GM18526 (cell line): ENCODE measurements around the gene TTLL5.

Experiments used
- POLR2A ChIP-seq: IDR thresholded peaks from 3 replicates; pipeline ENCODE4 v1.6.1; 2011; ENCODE audit not compliant: insufficient read length; ENCODE audit errors: extremely low read depth

TTLL5 gene

DNA sequence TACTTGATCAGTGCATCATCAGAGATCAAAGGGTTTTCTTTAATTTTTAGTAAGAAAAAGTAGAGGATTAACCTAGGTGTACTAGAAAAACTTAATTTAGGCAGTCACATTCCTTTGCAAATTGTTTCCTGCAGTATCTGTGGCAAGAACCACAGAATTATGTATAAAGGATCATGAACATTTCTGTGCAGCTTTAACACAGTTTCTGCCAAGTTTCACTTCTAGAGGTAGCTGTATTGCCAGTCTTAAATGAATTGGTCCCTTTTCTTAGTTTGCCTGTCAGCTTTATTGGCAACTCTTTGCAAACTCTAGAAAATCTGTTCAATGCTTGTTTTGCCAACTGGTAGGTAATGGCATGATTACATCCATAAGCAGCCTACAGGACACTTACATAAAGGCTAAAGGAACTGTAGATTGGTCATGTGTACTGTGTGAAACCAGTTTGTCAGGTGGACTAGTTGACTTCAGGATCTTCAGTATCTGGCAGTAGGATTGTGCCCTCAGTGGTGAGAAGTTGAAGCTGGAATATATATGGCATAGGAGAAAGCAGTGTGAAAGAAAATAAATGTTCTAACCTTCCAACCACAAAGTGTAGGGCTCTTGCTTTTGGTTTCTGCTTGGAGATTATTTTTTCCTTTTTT lies 75.9 kb downstream of the TTLL5 start:
- TF ChIP-seq POLR2A, result no peak

DNA sequence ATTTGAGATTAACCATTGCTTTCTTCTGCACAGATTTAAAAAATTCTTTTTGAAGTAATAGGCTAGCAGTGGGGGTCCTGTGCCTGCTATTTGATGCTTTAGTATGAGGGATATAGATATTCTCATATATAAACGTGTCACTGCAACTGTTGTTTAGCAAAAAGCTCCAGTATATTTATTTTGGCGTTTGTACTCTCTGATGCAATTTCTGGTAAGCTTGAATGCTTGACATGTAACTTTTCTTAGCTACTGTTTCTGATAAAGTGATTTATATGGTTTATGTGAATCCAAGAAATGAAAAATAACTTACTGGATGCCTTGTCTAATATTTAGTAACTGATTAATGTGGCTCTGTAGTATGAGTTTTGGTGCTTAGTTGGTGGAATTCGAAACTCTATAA lies 77.1 kb downstream of the TTLL5 start:
- no peak for TF ChIP-seq POLR2A

GRCh38 chr14:75742867-75743266 lies 81.8 kb downstream of the TTLL5 start:
- TF ChIP-seq POLR2A, result no peak

DNA sequence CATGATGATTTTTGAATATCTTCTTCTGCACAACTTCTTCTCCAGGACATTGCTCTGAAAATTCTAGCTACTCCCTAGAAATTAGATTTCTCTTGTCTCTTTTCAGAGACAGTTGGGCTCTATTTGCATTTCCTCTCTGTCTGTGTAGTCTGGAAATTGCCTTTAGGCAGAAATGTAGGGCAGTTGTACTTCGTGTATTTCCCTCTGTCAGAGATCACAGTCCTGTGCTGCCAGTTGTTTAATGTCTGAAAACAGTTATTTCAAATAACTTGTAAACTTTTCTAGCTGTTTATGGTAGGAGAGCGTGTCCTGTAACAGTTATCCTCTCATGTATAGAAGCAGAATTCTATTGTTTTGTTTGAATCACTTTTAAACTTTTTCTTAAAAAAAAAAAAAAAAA lies 86.9 kb downstream of the TTLL5 start:
- no peak for TF ChIP-seq POLR2A

DNA sequence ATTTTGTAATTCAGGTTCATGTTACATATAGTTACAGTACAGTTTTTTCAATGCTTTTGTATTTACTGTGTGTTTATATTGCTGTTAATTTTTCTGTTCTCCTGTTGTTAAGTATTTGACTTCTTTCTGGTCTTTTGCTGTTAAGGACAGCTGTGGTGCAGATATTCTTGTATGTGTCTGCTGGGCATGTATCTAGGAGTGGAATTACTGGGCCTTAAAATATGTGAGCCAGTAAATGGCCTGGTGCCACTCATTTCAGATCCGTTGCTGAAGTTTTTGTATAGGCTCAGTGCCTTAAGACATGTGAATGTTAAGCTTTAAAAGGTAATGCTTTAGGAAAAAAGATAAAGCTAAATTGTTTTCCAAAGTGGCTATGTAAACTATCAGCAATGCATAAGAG lies 87.3 kb downstream of the TTLL5 start:
- TF ChIP-seq POLR2A, result no peak

DNA sequence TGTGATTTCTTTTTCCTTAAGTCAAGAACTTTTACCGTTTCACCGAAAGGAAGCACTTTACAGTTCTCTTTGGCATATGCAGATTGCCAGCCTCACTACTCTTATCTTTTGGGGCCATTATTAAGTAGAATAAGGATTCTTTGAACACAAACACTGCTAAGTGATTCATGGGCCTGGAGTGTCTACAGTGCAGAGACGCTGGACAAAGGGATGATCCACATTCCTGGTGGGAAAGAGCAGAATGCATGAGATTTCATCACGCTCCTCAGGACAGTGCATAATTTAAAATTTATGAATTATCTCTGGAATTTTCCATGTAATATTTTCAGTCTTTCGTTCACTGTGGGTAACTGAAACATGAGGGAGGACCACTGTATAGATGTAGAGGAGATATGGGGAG lies 90.2 kb downstream of the TTLL5 start:
- TF ChIP-seq POLR2A, result no peak

GRCh38 chr14:75752086-75752485 lies 91.0 kb downstream of the TTLL5 start:
- TF ChIP-seq POLR2A, result no peak

DNA sequence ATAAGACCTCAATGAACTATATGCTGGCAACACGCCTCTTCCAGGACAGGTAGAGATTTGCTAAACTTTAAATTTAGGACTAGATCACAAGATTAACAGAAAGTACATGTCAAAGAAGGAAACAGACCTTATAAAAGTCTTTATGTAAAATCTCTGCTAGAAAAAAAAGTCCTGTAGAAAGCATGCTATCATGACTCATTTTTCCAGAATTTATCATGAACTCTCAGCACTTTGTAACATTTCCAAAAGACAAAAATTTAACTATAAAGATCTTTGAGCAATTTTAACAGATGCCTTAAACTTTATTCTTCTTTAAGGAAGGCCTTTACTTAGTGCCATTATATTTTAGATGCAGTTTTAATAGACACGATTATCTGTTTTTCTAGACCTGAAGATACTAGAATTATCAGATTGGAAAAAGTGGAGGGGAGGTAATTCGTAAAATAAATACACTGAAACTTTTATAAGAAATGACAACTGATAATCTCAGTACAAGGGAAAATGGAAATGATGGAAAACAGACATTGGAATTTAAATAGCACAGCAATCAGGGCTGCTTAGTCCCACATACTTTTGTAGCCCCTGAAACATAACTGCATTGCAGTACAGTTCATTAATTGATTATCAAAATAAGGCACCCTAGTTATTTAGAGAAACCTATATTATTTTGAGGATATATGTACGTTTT lies 92.0 kb downstream of the TTLL5 start:
- no peak for TF ChIP-seq POLR2A

- TF ChIP-seq POLR2A, result no peak
These were observed 92.7 kb downstream of the TTLL5 start for GRCh38 chr14:75753696-75754095.

DNA sequence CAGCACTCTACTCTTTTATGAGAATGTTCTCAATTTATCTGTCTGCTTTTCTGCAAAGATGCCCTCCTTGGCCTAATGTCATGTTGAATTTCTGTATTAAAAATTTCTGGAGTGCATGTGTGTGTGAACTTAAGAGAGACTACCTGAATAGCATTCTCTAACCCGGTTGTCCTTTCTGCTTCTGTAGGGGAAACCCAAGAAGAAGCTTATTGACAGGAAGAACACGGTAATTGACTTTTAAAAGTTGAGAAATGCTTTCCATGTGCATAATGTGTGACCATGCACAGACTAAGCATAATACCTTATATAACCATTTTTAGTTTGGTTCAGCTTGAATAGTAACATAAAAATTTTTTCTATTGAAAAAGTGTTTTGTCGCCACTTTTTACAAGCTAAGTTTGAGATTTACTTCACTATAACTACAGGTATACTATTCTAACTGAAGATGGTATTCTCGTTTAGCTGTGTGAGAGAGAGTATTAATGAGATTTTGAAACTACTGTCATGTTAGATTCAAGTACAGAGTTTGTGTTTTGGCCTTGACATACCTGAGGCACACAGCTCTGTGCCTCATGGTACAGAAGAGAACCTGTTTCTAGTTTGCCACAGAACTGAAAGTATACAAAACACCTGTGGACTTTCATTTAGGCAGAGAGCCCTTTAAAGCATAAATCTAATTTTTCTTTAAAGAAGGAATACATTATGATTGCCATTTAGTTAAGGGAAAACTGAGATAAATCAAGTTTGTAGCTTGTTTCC lies 96.8 kb downstream of the TTLL5 start:
- no peak for TF ChIP-seq POLR2A

GRCh38 chr14:75764020-75764419 lies 103.0 kb downstream of the TTLL5 start:
- TF ChIP-seq POLR2A, result no peak

GRCh38 chr14:75769047-75769685 lies 108.1 kb downstream of the TTLL5 start:
- TF ChIP-seq POLR2A, result no peak

- TF ChIP-seq POLR2A, result no peak
These were observed 109.6 kb downstream of the TTLL5 start for GRCh38 chr14:75770635-75771034.

DNA sequence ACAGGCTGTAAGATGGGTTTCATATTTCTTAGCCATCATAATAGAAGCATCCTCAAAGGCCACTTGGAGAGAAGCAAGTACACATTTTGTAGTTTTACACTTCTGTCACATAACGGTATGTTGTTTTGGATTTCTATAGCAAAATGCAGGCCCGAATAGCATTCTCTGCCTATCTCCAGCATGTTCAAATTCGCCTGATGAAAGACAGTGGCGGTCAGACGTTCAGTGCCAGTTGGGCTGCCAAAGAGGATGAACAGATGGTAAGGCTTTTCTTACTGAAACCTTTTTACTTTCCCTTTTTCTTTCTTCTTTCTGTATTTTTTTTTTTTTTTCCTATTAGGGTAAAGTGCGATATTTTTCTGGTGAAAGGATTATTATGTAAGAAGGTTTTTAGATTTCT lies 110.5 kb downstream of the TTLL5 start:
- no peak for TF ChIP-seq POLR2A

- no peak for TF ChIP-seq POLR2A
These were observed 112.0 kb downstream of the TTLL5 start for GRCh38 chr14:75773046-75773445.

GRCh38 chr14:75781096-75781495 lies 120.0 kb downstream of the TTLL5 start:
- TF ChIP-seq POLR2A, result no peak

GRCh38 chr14:75783184-75783583 lies 122.1 kb downstream of the TTLL5 start:
- no peak for TF ChIP-seq POLR2A
